Gastrocnemius medialis (tissue), 4 donors: ENCODE data around the gene MYO3B.

Experiments
- POLR2A ChIP-seq, 2 donors: fragments of 450-650 bp; IDR thresholded peaks; one replicate each; pipeline ENCODE4 v1.6.1; 2017; ENCODE audit warnings: antibody characterized with exemption in 2 of 2, mild to moderate bottlenecking in 2 of 2, moderate library complexity in 2 of 2
- TF ChIP-seq, protein P1 (sequence below), 5 experiments: fragments of 450-650 bp in 3 of 5; fragments of 200-600 bp in 2 of 5; sonication (generic) in 2 of 5; IDR thresholded peaks in 4 of 5; conservative IDR thresholded peaks in 1 of 5; 1 replicate in 4 of 5; 2 replicates in 1 of 5; pipeline ENCODE4 v1.5.1; 2016 to 2019; ENCODE audit warnings: antibody characterized with exemption in 5 of 5, mild to moderate bottlenecking in 3 of 5, moderate library complexity in 3 of 5

GRCh38 chr2:170298861-170299429, 121.0 kb downstream of the MYO3B start:
- TF ChIP-seq, protein P1, sequence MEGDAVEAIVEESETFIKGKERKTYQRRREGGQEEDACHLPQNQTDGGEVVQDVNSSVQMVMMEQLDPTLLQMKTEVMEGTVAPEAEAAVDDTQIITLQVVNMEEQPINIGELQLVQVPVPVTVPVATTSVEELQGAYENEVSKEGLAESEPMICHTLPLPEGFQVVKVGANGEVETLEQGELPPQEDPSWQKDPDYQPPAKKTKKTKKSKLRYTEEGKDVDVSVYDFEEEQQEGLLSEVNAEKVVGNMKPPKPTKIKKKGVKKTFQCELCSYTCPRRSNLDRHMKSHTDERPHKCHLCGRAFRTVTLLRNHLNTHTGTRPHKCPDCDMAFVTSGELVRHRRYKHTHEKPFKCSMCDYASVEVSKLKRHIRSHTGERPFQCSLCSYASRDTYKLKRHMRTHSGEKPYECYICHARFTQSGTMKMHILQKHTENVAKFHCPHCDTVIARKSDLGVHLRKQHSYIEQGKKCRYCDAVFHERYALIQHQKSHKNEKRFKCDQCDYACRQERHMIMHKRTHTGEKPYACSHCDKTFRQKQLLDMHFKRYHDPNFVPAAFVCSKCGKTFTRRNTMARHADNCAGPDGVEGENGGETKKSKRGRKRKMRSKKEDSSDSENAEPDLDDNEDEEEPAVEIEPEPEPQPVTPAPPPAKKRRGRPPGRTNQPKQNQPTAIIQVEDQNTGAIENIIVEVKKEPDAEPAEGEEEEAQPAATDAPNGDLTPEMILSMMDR (IDR thresholded peaks at IDR 0.05 in 4 of 5, conservative IDR thresholded peaks at IDR 0.05 in 1 of 5): no peak
- no peak for TF ChIP-seq POLR2A (IDR thresholded peaks at IDR 0.05)
